HG03039 (cell line): Measurements from ENCODE around the gene FCER2.
"Not testable (repeated sequence)": the region's sequence is repeated elsewhere in the genome, so short reads cannot be mapped to it uniquely, and the experiment has no call there.

ENCODE experiments used
- ATAC-seq: cut with Tn5 transposase; IDR thresholded peaks from one replicate; pipeline ENCODE4 v1.9.1; 2021; ENCODE audit warnings: mild to moderate bottlenecking, moderate library complexity; ENCODE audit not compliant: unreplicated experiment

FCER2 gene, protein sequence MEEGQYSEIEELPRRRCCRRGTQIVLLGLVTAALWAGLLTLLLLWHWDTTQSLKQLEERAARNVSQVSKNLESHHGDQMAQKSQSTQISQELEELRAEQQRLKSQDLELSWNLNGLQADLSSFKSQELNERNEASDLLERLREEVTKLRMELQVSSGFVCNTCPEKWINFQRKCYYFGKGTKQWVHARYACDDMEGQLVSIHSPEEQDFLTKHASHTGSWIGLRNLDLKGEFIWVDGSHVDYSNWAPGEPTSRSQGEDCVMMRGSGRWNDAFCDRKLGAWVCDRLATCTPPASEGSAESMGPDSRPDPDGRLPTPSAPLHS

GRCh38 chr19:7701654-7702457 is at the start of gene FCER2:
FCER2 (minus strand) TSS chr19:7702131; CDS start chr19:7699760, 2,371 bp downstream.
- peak; percentile 33 for ATAC-seq

DNA sequence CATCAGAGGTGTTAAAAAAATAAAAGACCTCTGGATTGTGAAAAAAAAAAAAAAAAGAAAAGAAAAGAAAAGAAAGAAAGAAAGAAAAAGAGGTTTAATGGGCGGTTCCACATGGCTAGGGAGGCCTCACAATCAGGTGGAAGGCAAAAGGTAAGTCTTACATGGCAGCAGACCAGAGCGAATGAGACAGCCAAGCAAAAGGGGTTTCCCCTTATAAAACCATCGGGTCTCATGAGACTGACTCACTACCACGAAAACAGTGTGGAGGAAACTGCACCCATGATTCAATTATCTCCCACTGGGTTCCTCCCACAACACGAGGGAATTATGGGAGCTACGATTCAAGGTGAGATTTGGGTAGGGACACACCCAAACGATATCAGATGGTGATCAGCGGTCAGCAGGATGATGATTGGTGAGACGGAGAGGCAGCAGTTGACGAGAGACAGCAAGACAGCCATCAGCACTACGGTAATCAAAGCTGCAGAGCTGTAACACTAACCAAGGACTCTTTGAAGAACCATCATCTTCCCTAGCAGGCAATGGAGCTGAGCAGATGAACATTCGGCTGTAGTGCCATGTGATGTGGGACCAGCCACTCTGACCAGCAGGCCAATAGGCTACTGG is 49.3 kb upstream of the FCER2 start:
- no peak for ATAC-seq

- no peak for ATAC-seq
Measured at GRCh38 chr19:7748756-7749155, 46.8 kb upstream of the FCER2 start.

DNA sequence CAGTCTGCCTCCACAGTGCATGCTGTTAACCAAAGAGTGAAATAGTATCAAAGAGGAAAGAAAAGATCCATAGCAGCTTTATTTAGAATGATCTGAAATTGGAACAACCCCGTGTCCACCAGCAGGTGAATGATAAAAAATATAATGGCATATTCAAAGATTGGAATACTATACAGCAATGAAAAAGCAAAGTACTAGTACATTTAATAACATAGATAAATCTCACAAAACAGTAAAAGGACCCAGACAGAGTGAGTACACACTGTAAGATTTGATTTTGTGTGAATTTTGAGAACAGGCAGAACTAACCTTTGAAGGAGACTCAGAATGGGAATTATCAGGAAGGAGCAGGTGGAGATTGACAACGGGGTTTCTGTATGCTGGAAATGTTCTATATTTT is 46.2 kb upstream of the FCER2 start:
- ATAC-seq = no peak

DNA sequence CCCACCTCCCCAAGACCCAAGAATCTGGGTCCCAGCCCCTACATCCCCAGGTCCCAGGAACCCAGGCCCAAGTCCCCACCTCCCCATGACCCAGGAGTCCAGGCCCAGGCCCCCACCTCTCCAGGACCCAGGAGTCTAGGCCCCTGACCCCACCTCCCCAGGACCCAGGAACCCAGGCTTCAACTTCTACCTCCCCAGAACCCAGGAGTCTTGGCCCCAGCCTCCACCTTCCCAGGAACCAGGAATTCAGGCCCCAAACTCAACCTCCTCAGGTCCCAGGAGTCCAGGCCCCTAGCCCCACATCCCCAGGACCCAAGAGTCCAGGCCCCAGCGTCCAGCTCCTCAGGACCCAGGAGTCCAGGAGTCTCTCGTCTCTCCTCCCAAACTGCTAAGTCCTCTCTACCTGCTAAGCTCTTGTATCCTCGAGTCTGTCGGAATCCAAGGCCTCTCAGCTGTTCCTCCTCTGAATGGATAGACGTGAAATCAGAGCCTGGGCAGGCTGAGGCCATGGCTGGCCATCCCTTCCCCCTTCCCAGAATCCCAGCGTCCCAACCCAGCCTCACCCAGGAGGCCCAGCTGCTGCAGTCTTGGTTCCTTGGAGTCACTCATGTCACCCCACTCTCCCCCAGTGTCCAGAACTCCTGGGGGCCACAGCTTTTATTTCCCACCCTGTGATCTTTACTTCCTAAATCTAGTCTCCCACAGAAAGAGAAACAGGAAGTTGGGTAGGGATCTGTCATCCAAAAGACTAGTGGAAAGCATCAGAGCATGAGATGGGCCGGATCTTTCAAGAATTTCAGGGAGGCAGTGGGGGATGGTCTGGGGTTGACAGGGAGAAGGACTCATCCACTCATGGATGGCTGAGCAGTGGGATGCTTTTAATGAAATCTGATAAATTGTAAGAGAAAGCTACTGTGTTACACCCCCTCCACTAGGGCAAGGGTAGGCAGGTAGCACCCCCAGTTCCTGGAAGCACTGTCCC is 45.3 kb upstream of the FCER2 start, which contains the start of gene CD209:
TSS of gene CD209 (minus strand) at position 632 of the 982 bp plus-strand sequence. CDS start at position 609, 23 bp downstream.
- no peak for ATAC-seq

DNA sequence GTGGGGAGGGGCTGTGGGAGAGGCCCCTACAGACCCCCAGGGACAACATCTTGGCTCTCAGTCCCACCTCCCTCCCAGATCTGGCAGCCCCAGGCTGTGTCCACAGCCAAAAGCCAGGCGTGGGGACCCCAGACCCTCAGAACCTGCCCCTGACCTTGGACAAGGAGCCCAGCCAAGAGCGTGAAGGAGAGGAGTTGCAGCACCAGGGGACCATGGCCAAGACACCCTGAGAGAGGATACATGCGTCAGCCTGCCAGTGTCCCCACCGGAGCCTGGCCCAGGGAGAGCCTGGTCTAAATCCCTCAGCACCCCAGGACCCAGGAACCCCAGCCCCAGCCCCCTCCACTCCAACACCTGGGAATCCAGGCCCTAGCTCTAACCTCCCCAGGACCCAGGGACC is 44.4 kb upstream of the FCER2 start:
- not testable (repeated sequence) for ATAC-seq

DNA sequence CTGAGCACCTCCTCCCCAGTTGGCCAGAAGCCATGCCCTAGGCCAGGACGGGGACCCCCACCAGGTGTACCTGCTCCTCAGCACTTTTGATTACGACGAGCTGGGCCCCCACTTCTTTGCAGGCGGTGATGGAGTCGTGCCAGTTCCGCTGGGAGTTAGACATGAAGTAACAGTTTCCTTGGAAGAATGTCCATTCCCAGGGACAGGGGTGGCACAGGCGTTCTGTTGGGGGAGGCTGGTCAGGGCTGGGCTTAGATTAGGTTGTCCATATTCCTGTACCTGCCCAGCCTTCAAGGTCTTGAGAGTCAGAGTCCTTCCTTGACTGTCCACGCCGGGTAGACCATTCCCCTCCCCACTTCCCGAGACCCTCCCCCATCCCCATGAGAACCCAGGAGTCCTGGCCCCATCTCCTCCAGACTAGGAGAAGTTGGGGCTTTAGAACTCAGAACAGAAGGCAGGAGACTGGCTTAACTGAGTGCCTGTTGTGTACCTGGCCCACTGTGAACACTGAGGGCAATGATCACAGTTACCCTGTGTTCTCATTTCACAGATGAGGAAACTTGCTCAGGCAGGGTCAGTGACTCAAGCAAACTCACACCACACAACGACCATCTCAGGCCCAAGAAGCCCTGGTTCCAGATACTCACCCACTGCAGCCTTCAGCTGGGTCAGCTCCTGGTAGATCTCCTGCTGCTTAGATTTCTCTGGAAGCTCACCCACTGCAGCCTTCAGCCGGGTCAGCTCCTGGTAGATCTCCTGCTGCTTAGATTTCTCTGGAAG is 43.1 kb upstream of the FCER2 start:
- no peak for ATAC-seq

DNA sequence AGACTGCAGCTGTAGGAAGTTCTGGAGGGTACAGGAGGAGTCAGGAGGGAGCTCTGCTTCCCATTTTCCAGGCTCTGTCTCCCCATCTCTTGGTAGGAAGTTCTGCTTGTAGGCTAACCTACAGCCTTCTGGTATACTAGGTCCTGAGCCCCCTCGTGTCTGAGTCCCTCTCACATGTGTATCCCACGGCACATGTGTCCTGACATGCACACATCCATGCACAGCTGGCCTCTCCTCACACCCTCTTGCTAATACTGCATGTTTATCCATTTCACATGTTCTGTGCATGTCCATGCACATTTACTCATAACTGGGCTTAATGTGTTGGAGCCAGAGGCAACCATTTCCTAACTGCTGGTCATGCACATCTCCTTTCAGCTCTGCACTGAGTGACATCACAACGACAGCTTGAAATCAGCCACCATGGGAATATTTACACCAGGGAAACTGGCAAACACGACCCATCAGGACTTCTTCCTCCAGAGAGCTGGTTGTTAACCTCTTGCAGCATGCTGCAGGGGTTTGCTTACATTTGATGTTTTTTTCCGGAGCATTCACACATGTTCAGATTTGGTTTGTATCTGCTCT is 42.4 kb upstream of the FCER2 start:
- ATAC-seq = no peak

GRCh38 chr19:7743425-7743841 is 41.5 kb upstream of the FCER2 start:
- ATAC-seq = no peak

DNA sequence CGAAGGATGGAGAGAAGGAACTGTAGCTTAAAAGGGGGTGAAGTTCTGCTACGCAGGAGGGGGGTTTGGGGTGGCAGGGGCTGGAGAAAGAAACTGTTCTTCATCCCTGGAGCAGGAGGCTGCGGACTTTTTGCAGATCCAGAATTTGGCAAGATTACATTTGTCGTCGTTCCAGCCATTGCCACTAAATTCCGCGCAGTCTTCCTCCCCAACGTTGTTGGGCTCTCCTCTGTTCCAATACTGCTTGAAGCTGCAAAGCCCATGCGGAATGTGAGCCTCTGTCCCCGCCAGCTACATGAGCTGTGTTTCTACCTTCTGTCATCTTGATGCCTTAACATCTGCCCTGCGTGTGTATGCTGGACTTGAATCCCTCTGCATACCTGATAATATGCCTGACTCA is 41.1 kb upstream of the FCER2 start:
- ATAC-seq = no peak

DNA sequence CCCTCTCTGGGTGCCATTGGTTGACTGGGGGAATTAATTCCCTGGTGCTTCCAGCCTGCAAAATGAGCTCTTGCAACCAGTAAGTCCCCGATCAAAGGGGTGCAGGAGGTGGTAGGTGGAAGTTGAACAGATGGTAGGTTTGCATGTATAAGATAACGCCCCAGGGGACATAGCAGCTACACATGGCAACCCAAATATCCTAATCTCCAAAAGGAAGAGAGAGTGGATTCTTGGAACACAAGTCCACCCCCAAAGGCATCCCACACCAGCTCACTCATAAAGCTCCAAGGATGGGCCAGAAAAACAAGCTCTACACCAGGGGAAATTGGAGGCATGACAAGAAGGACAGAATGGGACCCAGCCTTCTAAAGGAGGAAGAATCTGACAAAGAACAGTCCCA is 40.6 kb upstream of the FCER2 start:
- ATAC-seq = no peak

DNA sequence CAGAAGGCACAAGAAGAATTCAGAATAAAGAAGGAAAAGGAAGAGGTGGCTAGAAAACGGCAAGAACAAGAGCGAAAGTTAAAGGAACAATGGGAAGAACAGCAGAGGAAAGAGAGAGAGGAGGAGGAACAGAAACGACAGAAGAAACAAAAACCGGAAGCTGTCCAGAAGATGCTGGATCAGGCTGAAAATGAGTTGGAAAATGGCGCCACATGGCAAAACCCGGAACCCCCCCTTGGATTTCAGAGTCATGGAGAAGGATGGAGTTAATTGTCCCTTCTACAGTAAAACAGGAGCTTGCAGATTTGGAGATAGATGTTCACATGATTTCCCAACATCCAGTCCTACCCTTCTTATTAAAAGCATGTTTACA is 38.7 kb upstream of the FCER2 start:
- ATAC-seq = no peak

DNA sequence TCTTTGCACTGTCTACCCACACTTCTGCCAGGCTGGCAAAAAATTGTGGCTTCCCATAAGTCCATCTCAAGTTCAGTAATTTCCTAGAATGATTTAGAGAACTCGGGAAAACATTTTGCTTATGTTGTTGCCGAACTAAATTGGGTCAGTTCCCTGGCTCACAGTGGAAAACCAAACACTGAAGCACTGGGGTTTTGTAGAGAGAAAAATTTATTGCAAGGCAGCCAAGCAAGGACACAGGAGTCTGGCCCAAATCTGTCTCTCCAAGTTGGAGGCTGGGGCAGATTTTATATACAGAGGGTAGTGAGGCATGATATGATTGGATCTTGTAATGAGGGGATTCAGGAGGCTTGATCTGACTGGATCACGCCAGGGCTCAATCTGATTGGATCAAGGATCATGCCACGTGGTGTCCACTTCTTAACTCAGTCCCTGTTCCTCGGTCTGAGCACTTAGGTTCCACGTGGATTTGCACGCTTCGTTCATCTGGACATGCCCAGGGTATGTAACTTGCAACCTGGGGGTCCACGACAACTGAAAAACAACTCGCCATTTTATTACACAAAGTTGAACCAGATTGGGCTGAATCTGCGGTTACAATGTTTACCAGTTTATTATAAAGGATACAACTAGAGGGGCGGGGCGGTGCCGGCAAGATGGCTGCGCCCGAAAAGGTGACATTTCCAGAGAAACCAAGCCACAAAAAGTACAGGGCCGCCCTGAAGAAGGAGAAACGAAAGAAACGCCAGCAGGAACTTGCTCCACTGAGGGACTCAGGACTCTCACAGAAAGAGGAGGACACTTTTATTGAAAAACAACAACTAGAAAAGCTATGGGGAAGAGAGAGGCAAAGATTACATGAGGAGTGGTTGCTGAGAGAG is 38.1 kb upstream of the FCER2 start:
- ATAC-seq = no peak

GRCh38 chr19:7739211-7739755 is 37.4 kb upstream of the FCER2 start:
- no peak for ATAC-seq

- ATAC-seq = no peak
Measured at GRCh38 chr19:7738023-7738422, 36.1 kb upstream of the FCER2 start.

DNA sequence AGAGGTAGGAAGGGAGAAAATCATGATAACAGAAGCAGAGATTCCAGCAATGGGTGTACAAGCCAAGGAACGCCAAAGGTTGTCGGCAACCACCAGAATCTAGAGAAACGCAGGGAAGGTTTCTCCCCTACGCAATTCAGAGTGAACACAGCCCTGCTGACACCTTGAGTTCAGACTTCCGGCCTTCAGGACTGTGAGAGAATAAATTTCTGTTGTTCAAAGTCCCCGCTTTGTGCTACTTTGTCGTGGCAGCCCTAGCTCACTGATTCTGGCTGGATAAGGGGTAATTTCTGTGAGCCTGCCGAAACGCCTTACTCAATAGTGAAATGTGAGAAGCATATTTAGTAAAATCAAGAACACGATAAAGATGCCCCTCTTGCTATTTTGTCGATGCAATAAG is 35.3 kb upstream of the FCER2 start:
- ATAC-seq = no peak

- ATAC-seq = no peak
Measured at GRCh38 chr19:7736148-7736547, 34.2 kb upstream of the FCER2 start.
